Common myeloid progenitor, CD34-positive (primary cell): ENCODE measurements around the gene GNAI2.
"Not testable (repeated sequence)": the region's sequence is repeated elsewhere in the genome, so short reads cannot be mapped to it uniquely, and the experiment has no call there.

Source experiments
- CTCF ChIA-PET: fragments of 350-600 bp; sonication (Branson Sonifier 250); formaldehyde crosslinking; loops from one replicate; lab custom pipeline; 2021; ENCODE audit warnings: antibody characterized with exemption; lab: Charles Lee
- POLR2A ChIA-PET: fragments of 350-600 bp; sonication (Branson Sonifier 250); formaldehyde crosslinking; loops from one replicate; lab custom pipeline; 2021; ENCODE audit warnings: antibody characterized with exemption; lab: Charles Lee
- DNase-seq, 3 donors: peaks; one replicate each; pipeline versions ENCODE4 v3.0.0 to v3.0.0-alpha.2; 2013
- H3K27ac ChIP-seq, 2 experiments: 1 replicate in 1 of 2; 2 replicates in 1 of 2; pipeline ENCODE4 v1.7.0; 2013; ENCODE audit warnings: inconsistent platforms in 2 of 2, low read length in 2 of 2, mild to moderate bottlenecking in 2 of 2, low read depth in 1 of 2, moderate library complexity in 1 of 2; ENCODE audit not compliant: severe bottlenecking in 2 of 2, insufficient read depth in 1 of 2, poor library complexity in 1 of 2
- H3K27me3 ChIP-seq, 5 experiments: replicated peaks in 2 of 5; 1 replicate in 3 of 5; 2 replicates in 2 of 5; pipeline versions ENCODE4 v1.6.1 to v1.7.0; 2013; ENCODE audit warnings: low read length in 4 of 5, mild to moderate bottlenecking in 2 of 5, moderate library complexity in 2 of 5, inconsistent platforms in 1 of 5; ENCODE audit not compliant: insufficient read depth in 5 of 5, control insufficient read depth in 4 of 5
- H3K36me3 ChIP-seq, 4 experiments: 1 replicate in 2 of 4; 2 replicates in 2 of 4; pipeline versions ENCODE4 v1.6.1 to v1.7.0; 2013; ENCODE audit warnings: low read length in 3 of 4, control low read depth in 1 of 4, mild to moderate bottlenecking in 1 of 4; ENCODE audit not compliant: control insufficient read depth in 4 of 4, insufficient read depth in 4 of 4
- H3K4me1 ChIP-seq, 4 experiments: 1 replicate in 3 of 4; 2 replicates in 1 of 4; pipeline versions ENCODE4 v1.6.1 to v1.7.1; 2013; ENCODE audit warnings: low read length in 3 of 4, mild to moderate bottlenecking in 3 of 4, control low read depth in 1 of 4, inconsistent platforms in 1 of 4, moderate library complexity in 1 of 4; ENCODE audit not compliant: control insufficient read depth in 4 of 4, insufficient read depth in 4 of 4; ENCODE audit errors: control extremely low read depth in 1 of 4
- H3K4me3 ChIP-seq, 7 experiments: 1 replicate in 4 of 7; 2 replicates in 3 of 7; pipeline versions ENCODE4 v1.5.1 to v1.7.0; 2013; ENCODE audit warnings: mild to moderate bottlenecking in 7 of 7, low read length in 6 of 7, moderate library complexity in 6 of 7, inconsistent platforms in 2 of 7, low read depth in 2 of 7, control low read depth in 1 of 7; ENCODE audit not compliant: insufficient read depth in 4 of 7, control insufficient read depth in 1 of 7; ENCODE audit errors: extremely low read depth in 1 of 7
- H3K9me3 ChIP-seq, 5 experiments: 1 replicate in 4 of 5; 2 replicates in 1 of 5; pipeline versions ENCODE4 v1.6.1 to v1.7.1; 2013; ENCODE audit warnings: low read length in 4 of 5, mild to moderate bottlenecking in 2 of 5, inconsistent platforms in 1 of 5, low read depth in 1 of 5, moderate library complexity in 1 of 5; ENCODE audit not compliant: control insufficient read depth in 4 of 5, insufficient read depth in 2 of 5; ENCODE audit errors: control extremely low read depth in 1 of 5
- WGBS: methylation state at CpG from one replicate; pipeline ENCODE4 v1.1.5; 2013; ENCODE audit not compliant: insufficient coverage; 5-methylcytosine and 5-hydroxymethylcytosine counted together

Gene GNAI2

GRCh38 chr3:50272538-50272910 is 36.5 kb downstream of the GNAI2 start:
- H3K27ac ChIP-seq, DNase-seq, H3K36me3 ChIP-seq, POLR2A ChIA-PET, H3K9me3 ChIP-seq: not testable (repeated sequence)
- CTCF ChIA-PET, result interaction anchor here (1.2 to 72.5 kb wide), 6 partner anchors 9 to 81 kb away, joined by 3 to 1875 read pairs (median 12); partner anchors contain the start of genes GNAI2, GNAT1, IFRD2 and SLC38A3
- Histone ChIP-seq H3K4me1 (peaks cover 0 to 33% (median 25%) of the 10 kb centered on the region in 4 experiments), H3K4me3 (peak overlapping the region in 1 of 7 experiments; percentile 73), H3K27me3 (peaks cover 0 to 63% (median 21%) of the 10 kb centered on the region in 5 experiments)
- WGBS, result 93% methylated on average over 2 of the region's 10 CpGs

GRCh38 chr3:50272911-50273688 is 37.1 kb downstream of the GNAI2 start:
- H3K36me3 ChIP-seq, result no peaks in the 10 kb centered on the region
- ChIA-PET CTCF (interaction anchor here (0.8 to 72.5 kb wide), 7 partner anchors 16 to 81 kb away, joined by 3 to 1875 read pairs (median 4); partner anchors contain the start of genes GNAI2, IFRD2, SLC38A3 and TUSC2), POLR2A (no interaction called here)
- H3K4me1 ChIP-seq, result peaks cover 0 to 33% (median 25%) of the 10 kb centered on the region in 4 experiments
- no peak overlapping the region for H3K27ac ChIP-seq
- no peaks in the 10 kb centered on the region for H3K9me3 ChIP-seq
- peak; percentile 65 to 82 (median 80) for DNase-seq
- under 1% methylated on average over 44 of the region's 61 CpGs for WGBS
- peak overlapping the region in 5 of 7 experiments; percentile 35 to 73 (median 44) for H3K4me3 ChIP-seq
- peaks cover 0 to 63% (median 22%) of the 10 kb centered on the region in 5 experiments for H3K27me3 ChIP-seq

GRCh38 chr3:50273689-50274065 is 37.7 kb downstream of the GNAI2 start:
- ChIA-PET CTCF (interaction anchor here (0.8 to 72.5 kb wide), 5 partner anchors 15 to 81 kb away, joined by 3 to 1875 read pairs (median 8); partner anchors contain the start of genes GNAI2, SLC38A3 and TUSC2), POLR2A (no interaction called here)
- peak overlapping the region in 1 of 7 experiments; percentile 49 for H3K4me3 ChIP-seq
- 25% methylated on average over 23 of the region's 31 CpGs for WGBS
- H3K36me3 ChIP-seq, result no peaks in the 10 kb centered on the region
- H3K9me3 ChIP-seq, result no peaks in the 10 kb centered on the region
- H3K4me1 ChIP-seq, result peaks cover 0 to 33% (median 25%) of the 10 kb centered on the region in 4 experiments
- no peak for DNase-seq
- H3K27me3 ChIP-seq, result peaks cover 0 to 62% (median 23%) of the 10 kb centered on the region in 5 experiments
- H3K27ac ChIP-seq, result no peak overlapping the region

- Histone ChIP-seq H3K36me3 (no peaks in the 10 kb centered on the region), H3K4me3 (peak overlapping the region in 2 of 7 experiments; percentile 50 to 57), H3K27ac (no peak overlapping the region), H3K4me1 (peaks cover 0 to 33% (median 25%) of the 10 kb centered on the region in 4 experiments), H3K9me3 (no peaks in the 10 kb centered on the region), H3K27me3 (peaks cover 0 to 57% (median 23%) of the 10 kb centered on the region in 5 experiments)
- under 1% methylated on average over 13 of the region's 26 CpGs for WGBS
- peak; percentile 79 to 85 (median 83) for DNase-seq
- ChIA-PET CTCF (interaction anchor here (0.6 to 72.5 kb wide), 17 partner anchors 10 to 151 kb away, joined by 3 to 1875 read pairs (median 4); partner anchors contain the start of genes GNAI2, IFRD2, SLC38A3 and TUSC2), POLR2A (no interaction called here)
Observed at GRCh38 chr3:50274371-50275104, 38.5 kb downstream of the GNAI2 start.

- H3K27ac ChIP-seq, result no peak overlapping the region
- POLR2A ChIA-PET, result no interaction called here
- 6% methylated on average over 51 of the region's 65 CpGs for WGBS
Observed at GRCh38 chr3:50275141-50275995, 39.4 kb downstream of the GNAI2 start.

More at GRCh38 chr3:50275141-50275995, 39.4 kb downstream of the GNAI2 start:
- Histone ChIP-seq H3K9me3 (no peaks in the 10 kb centered on the region), H3K4me1 (peaks cover 0 to 33% (median 25%) of the 10 kb centered on the region in 4 experiments), H3K27me3 (peaks cover 0 to 57% (median 23%) of the 10 kb centered on the region in 5 experiments), H3K4me3 (peak overlapping the region in 4 of 7 experiments; percentile 25 to 63 (median 54)), H3K36me3 (no peaks in the 10 kb centered on the region)
- CTCF ChIA-PET, result interaction anchor here (0.6 to 72.5 kb wide), 16 partner anchors 9 to 152 kb away, joined by 3 to 1875 read pairs (median 4); partner anchors contain the start of genes GNAI2, IFRD2, SLC38A3 and TUSC2
- no peak for DNase-seq
